Activated naive CD4-positive, alpha-beta T cell (primary cell): ENCODE data around the gene WIPI1.
A peak's percentile ranks its signal among the peaks of the same experiment; 100 is the strongest.
"Not testable (repeated sequence)": the region's sequence is repeated elsewhere in the genome, so short reads cannot be mapped to it uniquely, and the experiment has no call there.

Source experiments
- DNase-seq, 4 experiments: peaks; one replicate each; lab custom pipeline; 2025; lab: John Stamatoyannopoulos, UW

The WIPI1 gene

GRCh38 chr17:68417317-68417716 is 40.0 kb downstream of the WIPI1 start:
- DNase-seq: no peak

- DNase-seq: not testable (repeated sequence)
Measured at GRCh38 chr17:68414901-68415300, 42.4 kb downstream of the WIPI1 start.

GRCh38 chr17:68413597-68414560 is 43.4 kb downstream of the WIPI1 start:
- DNase-seq: peak in 1 of 4 experiments; percentile 39

DNA sequence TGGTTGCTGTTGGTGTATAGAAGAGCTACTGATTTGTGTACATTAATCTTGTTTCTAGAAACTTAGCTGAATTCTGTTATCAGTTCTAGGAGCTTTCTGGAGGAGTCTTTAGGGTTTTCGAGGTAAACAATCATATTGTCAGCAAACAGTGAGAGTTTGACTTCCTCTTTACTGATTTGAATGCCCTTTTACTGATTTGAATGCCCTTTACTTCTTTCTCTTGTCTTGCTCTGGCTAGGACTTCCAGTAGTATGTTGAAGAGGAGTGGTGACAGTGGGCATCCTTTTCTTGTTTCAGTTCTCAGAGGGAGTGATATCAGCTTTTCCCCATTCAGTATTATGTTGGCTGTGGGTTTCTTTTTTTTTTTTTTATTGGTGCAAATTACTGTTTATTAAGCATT is 49.6 kb downstream of the WIPI1 start:
- DNase-seq: not testable (repeated sequence)

GRCh38 chr17:68403837-68404236 is 53.5 kb downstream of the WIPI1 start:
- not testable (repeated sequence) for DNase-seq

GRCh38 chr17:68403122-68403521 is 54.2 kb downstream of the WIPI1 start:
- DNase-seq: no peak

DNA sequence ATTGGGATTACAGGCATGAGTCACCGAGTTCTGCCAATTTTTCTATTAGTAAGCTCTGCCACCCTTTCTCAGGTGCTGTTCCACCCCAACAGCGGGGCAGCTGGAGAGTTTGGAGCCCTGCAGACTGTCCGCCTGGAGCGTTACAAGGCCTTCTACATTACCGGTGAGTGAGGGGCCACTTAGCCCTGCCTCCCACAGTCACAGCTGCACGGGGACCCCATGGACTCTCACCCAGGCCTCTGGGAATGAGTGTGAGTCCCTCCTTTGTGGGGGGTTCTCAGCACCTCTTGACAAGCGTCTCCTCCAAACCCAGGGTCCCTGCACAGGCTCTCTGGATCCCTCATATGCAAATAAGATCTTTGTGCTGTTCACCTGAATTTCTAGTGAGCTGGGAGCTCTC is 56.0 kb downstream of the WIPI1 start:
- DNase-seq: no peak

GRCh38 chr17:68400404-68400735 is 56.9 kb downstream of the WIPI1 start:
- no peak for DNase-seq

DNA sequence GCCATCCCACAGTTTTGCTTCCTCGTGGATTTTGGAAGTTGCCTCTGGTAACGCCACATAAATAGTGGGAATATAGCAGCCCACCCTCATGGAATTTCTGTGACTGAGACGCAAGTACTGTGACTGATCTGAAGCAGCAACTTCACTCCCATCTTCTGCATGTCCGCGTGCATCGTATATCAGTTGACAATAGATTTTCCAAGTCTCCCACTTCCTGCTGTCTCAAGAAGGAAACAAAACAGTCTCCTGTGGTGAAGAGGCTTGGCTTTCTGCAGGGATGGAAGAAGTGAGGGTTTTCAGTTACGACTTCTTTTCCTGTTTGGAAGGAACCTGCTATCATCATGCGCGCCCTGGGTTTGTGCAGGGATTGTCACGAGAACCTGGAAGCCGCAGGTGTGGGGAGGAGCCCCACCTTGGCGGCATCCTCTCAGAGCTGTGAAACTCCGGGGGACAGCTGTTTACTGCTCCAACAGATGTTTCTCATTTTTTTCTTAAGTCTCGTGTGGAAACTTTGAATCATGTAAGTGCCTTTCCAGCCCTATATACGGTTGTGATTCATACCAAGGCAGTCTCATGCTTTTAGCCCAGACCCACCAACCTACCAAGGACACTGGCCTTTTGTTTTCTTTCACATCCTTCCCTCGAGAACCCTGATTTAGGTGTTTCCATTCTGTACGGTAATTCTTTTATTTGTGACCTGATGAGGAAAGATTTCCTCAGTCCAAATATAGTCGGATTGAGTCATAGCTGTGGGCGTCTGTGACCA is 57.5 kb downstream of the WIPI1 start:
- no peak for DNase-seq

DNA sequence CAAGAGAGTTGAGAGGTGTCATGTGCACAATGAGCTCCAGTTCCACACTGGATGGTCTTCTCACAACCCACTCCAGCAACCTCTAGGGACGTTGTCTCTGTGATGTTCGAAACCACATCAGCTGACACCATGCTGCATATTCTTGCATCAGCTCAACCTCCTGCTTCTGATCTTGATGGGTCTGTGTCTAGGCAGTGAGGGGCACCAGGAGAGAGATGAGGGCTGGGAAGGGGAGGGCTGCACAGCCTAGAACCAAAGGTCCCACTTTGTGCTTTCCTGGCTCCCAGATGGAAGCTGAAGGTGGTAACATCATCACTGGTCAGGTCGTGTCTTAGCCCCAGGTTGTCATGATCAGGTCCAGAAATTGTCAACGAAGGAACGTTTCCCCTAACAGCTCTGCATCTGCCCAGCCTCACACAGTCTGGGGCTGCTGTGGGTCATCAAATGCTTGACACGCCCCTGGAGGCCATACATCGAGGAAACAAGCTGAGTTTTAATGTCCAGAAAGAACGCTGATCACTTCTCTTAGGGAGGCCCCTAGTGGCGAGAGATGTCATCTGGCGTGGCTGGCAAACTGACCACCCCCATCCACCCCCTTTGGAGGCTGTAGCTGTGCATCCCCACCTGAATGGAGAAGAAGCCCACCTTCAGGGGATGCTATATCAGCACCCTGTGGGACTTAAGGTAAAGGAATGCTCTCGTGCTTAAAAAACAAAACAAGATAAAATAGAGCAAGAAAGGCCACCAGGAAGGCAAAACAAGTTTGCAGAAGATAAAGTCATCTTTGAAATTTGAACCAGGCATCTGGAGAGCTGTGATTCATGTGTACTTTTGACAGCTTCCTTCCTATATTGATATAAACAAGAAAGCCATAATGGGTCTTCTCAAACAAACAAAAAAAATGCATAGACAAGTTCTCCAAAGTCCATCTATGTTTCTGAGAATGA is 58.3 kb downstream of the WIPI1 start:
- DNase-seq: no peak

GRCh38 chr17:68397108-68397536 is 60.2 kb downstream of the WIPI1 start:
- DNase-seq: no peak

- DNase-seq: no peak
Measured at GRCh38 chr17:68396226-68397107, 60.8 kb downstream of the WIPI1 start.

- no peak for DNase-seq
Measured at GRCh38 chr17:68394608-68395331, 62.5 kb downstream of the WIPI1 start.

- no peak for DNase-seq
Measured at GRCh38 chr17:68391561-68392268, 65.6 kb downstream of the WIPI1 start.

DNA sequence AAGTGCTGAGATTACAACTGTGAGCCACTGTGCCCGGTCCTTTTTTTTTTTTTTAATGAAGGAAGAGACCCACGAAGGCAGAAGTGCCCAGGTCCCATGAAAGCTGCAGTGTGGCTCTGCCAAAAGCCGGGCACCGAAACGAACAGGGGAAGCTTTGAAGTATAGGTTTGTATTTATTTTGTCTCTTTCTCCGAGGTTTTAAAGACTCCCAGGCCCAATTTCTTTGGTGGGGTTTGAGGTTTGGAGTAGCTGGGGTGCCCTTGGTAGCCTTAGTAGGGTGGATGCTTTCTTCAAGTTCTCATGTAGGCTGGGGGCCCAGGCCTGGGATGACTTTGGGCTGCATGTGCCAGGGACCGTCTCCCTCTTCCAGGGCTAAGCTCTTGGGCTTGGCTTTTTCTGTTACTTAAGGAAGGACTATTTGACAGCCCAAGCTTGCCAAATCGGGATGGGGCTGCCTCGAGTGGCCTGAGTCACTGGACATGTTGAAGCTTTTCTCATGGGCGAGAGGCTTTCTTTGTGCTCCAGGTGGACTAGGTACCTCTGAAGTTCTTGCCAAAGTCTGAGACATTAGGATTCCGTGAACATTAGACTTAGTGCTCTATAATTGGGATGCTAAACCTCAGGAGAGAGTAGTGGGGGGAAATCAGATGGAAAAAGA is 66.3 kb downstream of the WIPI1 start:
- no peak for DNase-seq

- no peak for DNase-seq
Measured at GRCh38 chr17:68389041-68389440, 68.3 kb downstream of the WIPI1 start.

GRCh38 chr17:68387435-68388218 is 69.7 kb downstream of the WIPI1 start:
- no peak for DNase-seq
